ENCODE measurements around the gene NKAIN1.
"Not testable (repeated sequence)": the region's sequence is repeated elsewhere in the genome, so short reads cannot be mapped to it uniquely, and the experiment has no call there.

NKAIN1 gene

GRCh38 chr1:31183927-31184554 is 55.6 kb downstream of the NKAIN1 start:
- POLR2A ChIA-PET: no interaction called here
- TF ChIP-seq CTCF (IDR thresholded peaks at IDR 0.05; ENCODE audit: insufficient read depth, low read length, missing control alignments): peak; percentile 67
- CTCF ChIA-PET: interaction anchor here (0.5 to 8.5 kb wide), 45 partner anchors 9 to 435 kb away, joined by 3 to 122 read pairs (median 6); partner anchors contain the start of genes FABP3 and PUM1
- no peak for DNase-seq (ENCODE audit: low read depth, low spot score)
- H3K4me3 ChIP-seq (ENCODE audit: low read depth, low read length): no peak overlapping the region

- ChIA-PET CTCF (interaction anchor here (0.9 to 8.5 kb wide), 25 partner anchors 10 to 436 kb away, joined by 3 to 122 read pairs (median 8); partner anchors contain the start of genes FABP3 and PUM1), POLR2A (no interaction called here)
- H3K4me3 ChIP-seq (ENCODE audit: low read depth, low read length): no peak overlapping the region
- no peak for DNase-seq (ENCODE audit: low read depth, low spot score)
- TF ChIP-seq CTCF (IDR thresholded peaks at IDR 0.05; ENCODE audit: insufficient read depth, low read length, missing control alignments): no peak
These were observed 56.6 kb downstream of the NKAIN1 start for GRCh38 chr1:31183126-31183525.

GRCh38 chr1:31182352-31182751 is 57.3 kb downstream of the NKAIN1 start:
- ChIA-PET POLR2A (interaction anchor here (0.9 kb wide), 1 partner anchor 12 kb away, joined by 3 read pairs; no protein-coding TSS in a partner anchor), CTCF (interaction anchor here (1.2 to 8.5 kb wide), 17 partner anchors 11 to 436 kb away, joined by 3 to 122 read pairs (median 9); partner anchors contain the start of gene FABP3)

GRCh38 chr1:31181515-31182343 is 58.0 kb downstream of the NKAIN1 start:
- CTCF ChIA-PET: interaction anchor here (0.6 to 8.5 kb wide), 25 partner anchors 11 to 664 kb away, joined by 3 to 122 read pairs (median 3); partner anchors contain the start of genes SNRNP40 and ZCCHC17
- no peak for DNase-seq (ENCODE audit: low read depth, low spot score)
- peak; percentile 76 for TF ChIP-seq CTCF (IDR thresholded peaks at IDR 0.05; ENCODE audit: insufficient read depth, low read length, missing control alignments)
- H3K4me3 ChIP-seq (ENCODE audit: low read depth, low read length): 0 out of 2 replicates have a peak overlapping the region, but pooled peaks have one; percentile 6
- POLR2A ChIA-PET: interaction anchor here (0.9 kb wide), 1 partner anchor 11 kb away, joined by 3 read pairs; no protein-coding TSS in a partner anchor

More at GRCh38 chr1:31182352-31182751, 57.3 kb downstream of the NKAIN1 start:
- TF ChIP-seq CTCF (IDR thresholded peaks at IDR 0.05; ENCODE audit: insufficient read depth, low read length, missing control alignments): peak; percentile 24
- 0 out of 2 replicates have a peak overlapping the region, but pooled peaks have one; percentile 6 for H3K4me3 ChIP-seq (ENCODE audit: low read depth, low read length)
- peak; percentile 63 for DNase-seq (ENCODE audit: low read depth, low spot score)

GRCh38 chr1:31180338-31180737 is 59.3 kb downstream of the NKAIN1 start:
- ChIA-PET POLR2A (no interaction called here), CTCF (interaction anchor here (0.9 to 8.5 kb wide), 14 partner anchors 10 to 665 kb away, joined by 3 to 122 read pairs (median 3); partner anchors contain the start of genes SNRNP40 and ZCCHC17)
- TF ChIP-seq CTCF (IDR thresholded peaks at IDR 0.05; ENCODE audit: insufficient read depth, low read length, missing control alignments): no peak
- H3K4me3 ChIP-seq (ENCODE audit: low read depth, low read length): no peak overlapping the region
- DNase-seq (ENCODE audit: low read depth, low spot score): no peak

GRCh38 chr1:31176291-31176690 is 63.4 kb downstream of the NKAIN1 start:
- CTCF ChIA-PET: interaction anchor here (11.4 kb wide), 1 partner anchor 7 kb away, joined by 122 read pairs; no protein-coding TSS in a partner anchor
- H3K4me3 ChIP-seq (ENCODE audit: low read depth, low read length); DNase-seq (ENCODE audit: low read depth, low spot score); POLR2A ChIA-PET: not testable (repeated sequence)
